Psoas muscle (tissue), 8 donors: ENCODE data around the gene RNF13. TPM values are rescaled to one million over a fixed set of nuclear protein-coding genes. Genes with fewer than 3 reads are reported as not detected.
"Not testable (repeated sequence)": the region's sequence is repeated elsewhere in the genome, so short reads cannot be mapped to it uniquely, and the experiment has no call there.

Experiments used
- ATAC-seq, 4 donors: fragments of 200-7000 bp; cut with Tn5 transposase; one replicate each; pipeline ENCODE4 v1.9.1; 2020; ENCODE audit warnings: moderate library complexity in 3 of 4, mild to moderate bottlenecking in 2 of 4
- DNase-seq, 2 donors: peaks; one replicate each; pipeline ENCODE4 v3.0.0-alpha.2; 2020
- H3K27ac ChIP-seq: fragments of 200-600 bp; one replicate; pipeline ENCODE4 v1.8.0; 2022
- H3K27me3 ChIP-seq, 3 donors: fragments of 200-600 bp in 1 of 3; one replicate each; pipeline versions ENCODE4 v1.6.1 to v1.8.0; 2013 to 2022; ENCODE audit warnings: low read length in 2 of 3, mild to moderate bottlenecking in 2 of 3, moderate library complexity in 1 of 3; ENCODE audit not compliant: insufficient read depth in 3 of 3
- H3K36me3 ChIP-seq, 2 donors: fragments of 200-600 bp in 1 of 2; one replicate each; pipeline versions ENCODE4 v1.6.1 to v1.8.0; 2013 to 2022; ENCODE audit warnings: low read depth in 1 of 2, mild to moderate bottlenecking in 1 of 2, moderate library complexity in 1 of 2; ENCODE audit not compliant: insufficient read depth in 1 of 2
- H3K4me1 ChIP-seq: fragments of 200-600 bp; one replicate; pipeline ENCODE4 v1.8.0; 2022
- H3K4me3 ChIP-seq: fragments of 200-600 bp; one replicate; pipeline ENCODE4 v1.8.0; 2022; ENCODE audit warnings: mild to moderate bottlenecking
- H3K9me3 ChIP-seq: fragments of 200-600 bp; one replicate; pipeline ENCODE4 v1.8.0; 2022
- CTCF ChIP-seq: fragments of 200-600 bp; IDR thresholded peaks from one replicate; pipeline ENCODE4 v1.8.0; 2022; ENCODE audit warnings: antibody characterized with exemption
- WGBS, 3 donors: extraction: QIAGEN DNeasy Blood & Tissue Kit; methylation state at CpG; one replicate each; pipeline versions ENCODE4 v1.1.6 to v1.1.7; 2013; 5-methylcytosine and 5-hydroxymethylcytosine counted together
- intact Hi-C, 2 donors: fragments of 100-400 bp; cut with DNase I; formaldehyde crosslinking; loops; one replicate each; pipeline versions ENCODE4 v1.11.0 to v1.14.2; 2022
- polyA plus RNA-seq, 3 donors: library from polyadenylated mRNA; stranded (reverse); fragments of 200-250 nt; gene quantifications; one replicate each; pipeline ENCODE4 v1.2.3, GENCODE V29; 2013
- total RNA-seq, 4 donors: library from RNA; stranded (reverse); fragmentation: NEBNext Ultra II Directional in 2 of 4; extraction: Animal tissue kit (Norgen Biotek cat#: 25700) in 2 of 4; gene quantifications; one replicate each; pipeline versions ENCODE4 v1.2.1 to v1.2.4, GENCODE V29; 2021 to 2023
- donor health status: healthy with polysubstance abuse.
- donor health status: DM: no; HTN: no; CAD: no; lungs with moderate emphysema.
- donor health status: Bipolar disorder and iron deficiency.
- donor health status: healthy.
- donor health status: DM: yes; HTN: yes; CAD: no.
- donor health status: DM: no; HTN: no; CAD: no.
- donor health status: DM: no; HTN: no; CAD: no.
- donor health status: DM: yes; HTN: yes; CAD: no.

Gene RNF13
- total and polyA plus RNA-seq, 7 donors = 21.7 to 51.0 (median 41.6) TPM

- 36 to 51% (median 50%) methylated on average over 2 of the region's 2 CpGs for WGBS, 3 donors
- intact Hi-C loops = loop anchor here in 1 of 2 donors (5.0 kb wide), 1 partner anchor 55 kb away; no protein-coding TSS in a partner anchor
- TF ChIP-seq CTCF = no peak
- H3K36me3 ChIP-seq = no peaks in the 10 kb centered on the region
- no peaks in the 10 kb centered on the region for H3K27me3 ChIP-seq
- H3K4me3 ChIP-seq = no peak overlapping the region
- peak overlapping the region; percentile 50 for H3K27ac ChIP-seq
- H3K4me1 ChIP-seq = peaks cover 16% of the 10 kb centered on the region
- H3K9me3 ChIP-seq = no peaks in the 10 kb centered on the region
- ATAC-seq (no peak), DNase-seq (no peak)
Observed at GRCh38 chr3:149977386-149977785, 164.4 kb downstream of the RNF13 start.

GRCh38 chr3:149981979-149982378, 169.0 kb downstream of the RNF13 start:
- DNase-seq, H3K27me3 ChIP-seq, intact Hi-C loops, H3K4me3 ChIP-seq, H3K4me1 ChIP-seq, H3K27ac ChIP-seq, H3K36me3 ChIP-seq, H3K9me3 ChIP-seq: not testable (repeated sequence)
- ATAC-seq = peak; percentile 62 to 88 (median 84)
- WGBS, 3 donors = 70 to 76% (median 72%) methylated on average over 3 to 4 of the region's 10 CpGs

GRCh38 chr3:149983053-149983452, 170.0 kb downstream of the RNF13 start:
- 95 to 98% (median 96%) methylated on average over 30 to 32 of the region's 32 CpGs for WGBS, 3 donors

GRCh38 chr3:149983628-149984027, 170.6 kb downstream of the RNF13 start:
- DNase-seq = no peak
- Histone ChIP-seq H3K4me1 (no peaks in the 10 kb centered on the region), H3K4me3 (no peak overlapping the region), H3K9me3 (no peaks in the 10 kb centered on the region), H3K36me3 (no peaks in the 10 kb centered on the region), H3K27ac (no peak overlapping the region), H3K27me3 (no peaks in the 10 kb centered on the region)
- 90 to 95% (median 94%) methylated on average over 4 of the region's 4 CpGs for WGBS, 3 donors
- no peak for ATAC-seq
- intact Hi-C loops = no loop called here
- TF ChIP-seq CTCF = no peak

More at GRCh38 chr3:149983053-149983452, 170.0 kb downstream of the RNF13 start:
- peak in 1 of 4 donors; percentile 25 for ATAC-seq
- DNase-seq, H3K4me3 ChIP-seq, H3K36me3 ChIP-seq, H3K27me3 ChIP-seq, H3K4me1 ChIP-seq, H3K27ac ChIP-seq, intact Hi-C loops, H3K9me3 ChIP-seq: not testable (repeated sequence)

- H3K9me3 ChIP-seq = peaks cover 2% of the 10 kb centered on the region
- no peak for TF ChIP-seq CTCF
- ATAC-seq = no peak
- no peaks in the 10 kb centered on the region for H3K36me3 ChIP-seq
- no peak for DNase-seq
- no peak overlapping the region for H3K4me3 ChIP-seq
- H3K4me1 ChIP-seq = no peaks in the 10 kb centered on the region
- no peak overlapping the region for H3K27ac ChIP-seq
- no peaks in the 10 kb centered on the region for H3K27me3 ChIP-seq
- intact Hi-C loops = no loop called here
- WGBS, 3 donors = 83 to 91% (median 88%) methylated on average over 2 of the region's 2 CpGs
Observed at GRCh38 chr3:149989307-149989706, 176.3 kb downstream of the RNF13 start.

GRCh38 chr3:149990423-149990948, 177.5 kb downstream of the RNF13 start:
- Histone ChIP-seq H3K27me3 (no peaks in the 10 kb centered on the region), H3K4me1 (no peaks in the 10 kb centered on the region), H3K27ac (no peak overlapping the region), H3K9me3 (peaks cover 6% of the 10 kb centered on the region), H3K36me3 (no peaks in the 10 kb centered on the region), H3K4me3 (no peak overlapping the region)
- DNase-seq (no peak), ATAC-seq (no peak)
- no peak for TF ChIP-seq CTCF
- 83 to 89% (median 85%) methylated on average over 1 of the region's 1 CpG for WGBS, 3 donors
- intact Hi-C loops = loop anchor here in 1 of 2 donors (5.0 kb wide), 1 partner anchor 37 kb away; no protein-coding TSS in a partner anchor
